ENCODE data around the gene ZNF443. TPM values are rescaled to one million over a fixed set of nuclear protein-coding genes. Genes with fewer than 3 reads are reported as not detected.
A peak's percentile ranks its signal among the peaks of the same experiment; 100 is the strongest.
"Not testable (repeated sequence)": the region's sequence is repeated elsewhere in the genome, so short reads cannot be mapped to it uniquely, and the experiment has no call there.

The ZNF443 gene
- total and polyA plus RNA-seq, 2 donors (not counting 3 experiments of a cell fraction or from before 2014, with no cell fraction given), result 0.65 to 3.4 TPM

- dilution Hi-C loops (cut with MboI; ENCODE audit: extremely low pct_ligation_motif_present, low sequenced_read_pairs), result no loop called here
Measured at GRCh38 chr19:12448808-12449207, 8.0 kb upstream of the ZNF443 start.

GRCh38 chr19:12439686-12440540 lies 908 bp downstream of the ZNF443 start:
- H3K36me3 ChIP-seq (ENCODE audit: control insufficient read depth in 2 of 2, extremely low read depth in 1 of 2, insufficient read depth in 2 of 2, low read length in 2 of 2); H3K27me3 ChIP-seq (ENCODE audit: control insufficient read depth in 2 of 2, insufficient read depth in 2 of 2, low read length in 2 of 2); POLR2A ChIA-PET; H4K20me1 ChIP-seq (replicated peaks; ENCODE audit: control insufficient read depth, extremely low read depth, insufficient read depth, low read length); BruUV-seq (replicated peaks); H3K4me1 ChIP-seq (ENCODE audit: control insufficient read depth, extremely low read depth, insufficient read depth, low read length); H3K27ac ChIP-seq (ENCODE audit: insufficient read depth, low read depth, low read length); H3K9me3 ChIP-seq (replicated peaks; ENCODE audit: control insufficient read depth, insufficient read depth, low read length); H3K79me2 ChIP-seq (ENCODE audit: control insufficient read depth, insufficient read depth, low read length); H3K9me1 ChIP-seq (replicated peaks; ENCODE audit: control insufficient read depth, extremely low read depth, insufficient read depth, low read length); dilution Hi-C loops (cut with MboI; ENCODE audit: extremely low pct_ligation_motif_present, low sequenced_read_pairs): not testable (repeated sequence)
- CTCF ChIA-PET, result interaction anchor here (1.2 kb wide), 1 partner anchor 516 kb away, joined by 3 read pairs; no protein-coding TSS in a partner anchor
- Histone ChIP-seq H3K4me3 (replicated peaks in 1 of 3; ENCODE audit: insufficient read depth in 1 of 3, low read depth in 1 of 3, low read length in 3 of 3) (peak overlapping the region; percentile 51 to 93 (median 59)), H2AFZ (ENCODE audit: low read depth, low read length) (peak overlapping the region; percentile 86), H3K4me2 (ENCODE audit: insufficient read depth, low read length) (peak overlapping the region; percentile 76), H3K9ac (replicated peaks; ENCODE audit: extremely low read depth, insufficient read depth, low read length) (peak overlapping the region; percentile 11)
- DNase-seq (ENCODE audit: low read depth, low spot score) (peak; percentile 13), FAIRE-seq (peak; percentile 67)
- intact Hi-C loops (cut with micrococcal nuclease), result loop anchor here (1.0 to 2.0 kb wide), 3 partner anchors 44 to 171 kb away; partner anchors contain the start of genes ZNF490, ZNF709 and ZNF791

More at GRCh38 chr19:12448808-12449207, 8.0 kb upstream of the ZNF443 start:
- no peak overlapping the region for H3K9ac ChIP-seq (replicated peaks; ENCODE audit: extremely low read depth, insufficient read depth, low read length)
- DNase-seq (ENCODE audit: low read depth, low spot score) (no peak), FAIRE-seq (no peak)
- H3K79me2 ChIP-seq (ENCODE audit: control insufficient read depth, insufficient read depth, low read length), result no peaks in the 10 kb centered on the region
- no peaks in the 10 kb centered on the region for H3K36me3 ChIP-seq (ENCODE audit: control insufficient read depth in 2 of 2, extremely low read depth in 1 of 2, insufficient read depth in 2 of 2, low read length in 2 of 2)
- no peak overlapping the region for H3K27ac ChIP-seq (ENCODE audit: insufficient read depth, low read depth, low read length)
- intact Hi-C loops (cut with micrococcal nuclease), result no loop called here
- no peak overlapping the region for H2AFZ ChIP-seq (ENCODE audit: low read depth, low read length)
- no peaks in the 10 kb centered on the region for H3K9me3 ChIP-seq (replicated peaks; ENCODE audit: control insufficient read depth, insufficient read depth, low read length)
- no peaks in the 10 kb centered on the region for H3K27me3 ChIP-seq (ENCODE audit: control insufficient read depth in 2 of 2, insufficient read depth in 2 of 2, low read length in 2 of 2)
- TF ChIP-seq EZH2 (IDR thresholded peaks at IDR 0.05; ENCODE audit: borderline replicate concordance, low read depth, low read length, severe bottlenecking) (no peak), GATA2 (IDR thresholded peaks at IDR 0.05; ENCODE audit: insufficient read depth, insufficient read length, low read depth, low read length) (no peak), MAX (IDR thresholded peaks at IDR 0.05; ENCODE audit: insufficient read depth, insufficient read length) (no peak)
- H3K4me1 ChIP-seq (ENCODE audit: control insufficient read depth, extremely low read depth, insufficient read depth, low read length), result no peaks in the 10 kb centered on the region
- POLR2A ChIA-PET, result no interaction called here
- BruUV-seq (replicated peaks), result no TSS peak
- no peak overlapping the region for H3K4me3 ChIP-seq (replicated peaks in 1 of 3; ENCODE audit: insufficient read depth in 1 of 3, low read depth in 1 of 3, low read length in 3 of 3)
- CTCF ChIA-PET, result interaction anchor here (0.6 kb wide), 1 partner anchor 25 kb away, joined by 3 read pairs; no protein-coding TSS in a partner anchor
- H4K20me1 ChIP-seq (replicated peaks; ENCODE audit: control insufficient read depth, extremely low read depth, insufficient read depth, low read length), result no peaks in the 10 kb centered on the region
- no peak overlapping the region for H3K4me2 ChIP-seq (ENCODE audit: insufficient read depth, low read length)
- H3K9me1 ChIP-seq (replicated peaks; ENCODE audit: control insufficient read depth, extremely low read depth, insufficient read depth, low read length), result no peaks in the 10 kb centered on the region

GRCh38 chr19:12430726-12431299 lies 10.0 kb downstream of the ZNF443 start:
- H3K79me2 ChIP-seq (ENCODE audit: control insufficient read depth, insufficient read depth, low read length); H3K4me1 ChIP-seq (ENCODE audit: control insufficient read depth, extremely low read depth, insufficient read depth, low read length); BruUV-seq (replicated peaks); H3K9me1 ChIP-seq (replicated peaks; ENCODE audit: control insufficient read depth, extremely low read depth, insufficient read depth, low read length); H2AFZ ChIP-seq (ENCODE audit: low read depth, low read length); H3K27me3 ChIP-seq (ENCODE audit: control insufficient read depth in 2 of 2, insufficient read depth in 2 of 2, low read length in 2 of 2); H3K9ac ChIP-seq (replicated peaks; ENCODE audit: extremely low read depth, insufficient read depth, low read length); dilution Hi-C loops (cut with MboI; ENCODE audit: extremely low pct_ligation_motif_present, low sequenced_read_pairs); CTCF ChIA-PET; FAIRE-seq; H3K9me3 ChIP-seq (replicated peaks; ENCODE audit: control insufficient read depth, insufficient read depth, low read length); H3K4me3 ChIP-seq (replicated peaks in 1 of 3; ENCODE audit: insufficient read depth in 1 of 3, low read depth in 1 of 3, low read length in 3 of 3); H3K36me3 ChIP-seq (ENCODE audit: control insufficient read depth in 2 of 2, extremely low read depth in 1 of 2, insufficient read depth in 2 of 2, low read length in 2 of 2); H3K4me2 ChIP-seq (ENCODE audit: insufficient read depth, low read length); H4K20me1 ChIP-seq (replicated peaks; ENCODE audit: control insufficient read depth, extremely low read depth, insufficient read depth, low read length); DNase-seq (ENCODE audit: low read depth, low spot score); H3K27ac ChIP-seq (ENCODE audit: insufficient read depth, low read depth, low read length); intact Hi-C loops (cut with micrococcal nuclease); POLR2A ChIA-PET: not testable (repeated sequence)

Data from endothelial cell of umbilical vein (primary cell).